Neural progenitor cell (in vitro differentiated cells): ENCODE measurements around the gene C2CD4C.

ENCODE experiments used
- EZH2 ChIP-seq: fragments of 200-600 bp; sonication (generic); IDR thresholded peaks from 2 replicates; pipeline ENCODE4 v1.6.1; 2017; ENCODE audit warnings: antibody characterized with exemption, mild to moderate bottlenecking, moderate library complexity
- EZH2phosphoT487 ChIP-seq: fragments of 200-600 bp; sonication (generic); IDR thresholded peaks from 2 replicates; pipeline ENCODE4 v1.6.1; 2017; ENCODE audit warnings: antibody characterized with exemption
- TF ChIP-seq, protein P1 (sequence below): fragments of 200-600 bp; sonication (generic); IDR thresholded peaks from 2 replicates; pipeline ENCODE4 v1.5.1; 2017; ENCODE audit warnings: antibody characterized with exemption, mild to moderate bottlenecking

DNA sequence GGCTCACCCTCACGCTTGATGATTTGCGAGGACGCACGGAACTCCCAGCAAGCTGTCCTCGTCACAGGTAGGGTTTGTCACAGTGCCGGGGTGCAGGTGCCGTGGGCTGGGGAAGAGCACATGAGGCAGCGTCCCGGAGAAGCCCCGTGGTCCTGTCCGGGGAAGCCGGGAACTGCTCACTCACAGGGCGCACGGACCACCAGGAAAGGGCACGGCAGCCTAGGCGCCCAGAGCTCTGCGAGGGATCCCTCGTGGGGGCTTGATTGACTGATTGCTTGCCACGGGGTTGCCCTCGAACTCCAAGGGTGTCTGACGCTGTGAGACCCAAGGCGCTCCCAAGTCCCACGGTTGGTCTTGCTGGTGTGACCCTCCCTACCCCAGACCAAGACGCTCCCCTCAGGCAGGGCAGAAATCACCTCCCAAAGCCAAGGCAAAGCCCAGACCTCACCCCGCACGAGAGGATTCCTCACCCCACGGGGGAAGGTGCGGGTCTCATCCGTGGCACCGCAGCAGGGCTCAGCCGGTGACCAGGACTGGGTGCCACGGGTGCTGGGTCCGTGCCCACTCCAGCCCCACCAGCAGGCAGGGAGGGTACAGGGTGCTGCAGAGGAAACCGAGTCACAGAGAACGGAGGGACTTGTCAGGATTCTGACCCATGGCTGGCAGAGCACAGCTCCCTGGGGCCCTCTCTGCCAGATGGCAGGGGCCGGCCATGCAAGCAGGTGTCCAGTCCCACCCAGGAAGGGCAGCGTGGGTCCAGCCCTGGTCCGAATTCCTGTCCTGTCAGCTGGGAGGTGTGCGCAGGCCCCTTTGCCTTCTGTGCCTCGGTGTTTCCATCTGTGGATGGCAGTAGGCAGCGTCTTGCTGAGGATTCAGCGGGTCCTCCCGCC is 7.7 kb downstream of the C2CD4C start:
- TF ChIP-seq, protein P1, sequence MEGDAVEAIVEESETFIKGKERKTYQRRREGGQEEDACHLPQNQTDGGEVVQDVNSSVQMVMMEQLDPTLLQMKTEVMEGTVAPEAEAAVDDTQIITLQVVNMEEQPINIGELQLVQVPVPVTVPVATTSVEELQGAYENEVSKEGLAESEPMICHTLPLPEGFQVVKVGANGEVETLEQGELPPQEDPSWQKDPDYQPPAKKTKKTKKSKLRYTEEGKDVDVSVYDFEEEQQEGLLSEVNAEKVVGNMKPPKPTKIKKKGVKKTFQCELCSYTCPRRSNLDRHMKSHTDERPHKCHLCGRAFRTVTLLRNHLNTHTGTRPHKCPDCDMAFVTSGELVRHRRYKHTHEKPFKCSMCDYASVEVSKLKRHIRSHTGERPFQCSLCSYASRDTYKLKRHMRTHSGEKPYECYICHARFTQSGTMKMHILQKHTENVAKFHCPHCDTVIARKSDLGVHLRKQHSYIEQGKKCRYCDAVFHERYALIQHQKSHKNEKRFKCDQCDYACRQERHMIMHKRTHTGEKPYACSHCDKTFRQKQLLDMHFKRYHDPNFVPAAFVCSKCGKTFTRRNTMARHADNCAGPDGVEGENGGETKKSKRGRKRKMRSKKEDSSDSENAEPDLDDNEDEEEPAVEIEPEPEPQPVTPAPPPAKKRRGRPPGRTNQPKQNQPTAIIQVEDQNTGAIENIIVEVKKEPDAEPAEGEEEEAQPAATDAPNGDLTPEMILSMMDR = no peak
- TF ChIP-seq EZH2 (no peak), EZH2phosphoT487 (no peak)
